ENCODE data around the gene TEKT5. TPM values are rescaled to one million over a fixed set of nuclear protein-coding genes. Genes with fewer than 3 reads are reported as not detected.
"Not testable (repeated sequence)": the region's sequence is repeated elsewhere in the genome, so short reads cannot be mapped to it uniquely, and the experiment has no call there.

Gene TEKT5
- total RNA-seq, 1 experiment from 2014 or later: not detected

DNA sequence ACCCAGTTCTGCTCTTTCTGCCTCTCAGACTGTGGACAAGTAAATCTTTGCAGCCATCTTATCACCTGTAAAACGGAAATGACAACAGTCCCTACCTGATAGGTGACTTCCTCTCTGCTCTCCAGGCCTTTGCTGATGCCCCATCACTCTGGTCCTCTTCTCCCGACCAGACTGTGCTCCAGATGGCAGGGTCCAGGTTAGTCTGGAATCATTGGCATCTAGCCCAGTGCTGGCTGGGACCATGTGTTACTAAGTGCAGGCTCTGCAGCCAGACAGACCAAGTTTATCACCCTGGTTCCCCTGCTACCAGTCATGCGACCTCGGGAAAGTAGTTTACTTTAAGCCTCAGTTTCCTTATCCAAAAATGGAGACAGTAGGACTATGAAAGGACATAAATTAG, 47.1 kb upstream of the TEKT5 start:
- POLR2A ChIA-PET (ENCODE audit: low non-redundant PET): no interaction called here
- TF ChIP-seq EZH2 (IDR thresholded peaks at IDR 0.05; ENCODE audit: borderline replicate concordance, low read depth, low read length, poor library complexity, severe bottlenecking): no peak
- TF ChIP-seq, protein P1, sequence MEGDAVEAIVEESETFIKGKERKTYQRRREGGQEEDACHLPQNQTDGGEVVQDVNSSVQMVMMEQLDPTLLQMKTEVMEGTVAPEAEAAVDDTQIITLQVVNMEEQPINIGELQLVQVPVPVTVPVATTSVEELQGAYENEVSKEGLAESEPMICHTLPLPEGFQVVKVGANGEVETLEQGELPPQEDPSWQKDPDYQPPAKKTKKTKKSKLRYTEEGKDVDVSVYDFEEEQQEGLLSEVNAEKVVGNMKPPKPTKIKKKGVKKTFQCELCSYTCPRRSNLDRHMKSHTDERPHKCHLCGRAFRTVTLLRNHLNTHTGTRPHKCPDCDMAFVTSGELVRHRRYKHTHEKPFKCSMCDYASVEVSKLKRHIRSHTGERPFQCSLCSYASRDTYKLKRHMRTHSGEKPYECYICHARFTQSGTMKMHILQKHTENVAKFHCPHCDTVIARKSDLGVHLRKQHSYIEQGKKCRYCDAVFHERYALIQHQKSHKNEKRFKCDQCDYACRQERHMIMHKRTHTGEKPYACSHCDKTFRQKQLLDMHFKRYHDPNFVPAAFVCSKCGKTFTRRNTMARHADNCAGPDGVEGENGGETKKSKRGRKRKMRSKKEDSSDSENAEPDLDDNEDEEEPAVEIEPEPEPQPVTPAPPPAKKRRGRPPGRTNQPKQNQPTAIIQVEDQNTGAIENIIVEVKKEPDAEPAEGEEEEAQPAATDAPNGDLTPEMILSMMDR (conservative IDR thresholded peaks at IDR 0.05; ENCODE audit: low read depth, low read length): no peak
- intact Hi-C loops (cut with micrococcal nuclease; ENCODE audit: unreplicated experiment): loop anchor here (5.0 kb wide), 1 partner anchor 175 kb away; no protein-coding TSS in a partner anchor
- no TSS peak for BruUV-seq (replicated peaks)
- no peaks in the 10 kb centered on the region for H3K9me3 ChIP-seq (ENCODE audit: low read depth, low read length, poor library complexity, severe bottlenecking)
- H3K4me3 ChIP-seq (ENCODE audit: low read depth, low read length, poor library complexity, severe bottlenecking): no peak overlapping the region
- peaks cover 5% of the 10 kb centered on the region for H3K4me1 ChIP-seq (ENCODE audit: insufficient read depth, low read length, poor library complexity, severe bottlenecking)
- DNase-seq (ENCODE audit: low spot score): no peak
- CTCF ChIA-PET: no interaction called here
- no peaks in the 10 kb centered on the region for H3K36me3 ChIP-seq (ENCODE audit: insufficient read depth, low read length, poor library complexity, severe bottlenecking)
- no peaks in the 10 kb centered on the region for H3K27me3 ChIP-seq (replicated peaks; ENCODE audit: insufficient read depth, low read depth, low read length, poor library complexity)
- H3K27ac ChIP-seq (ENCODE audit: low read depth, low read length, poor library complexity, severe bottlenecking): no peak overlapping the region

DNA sequence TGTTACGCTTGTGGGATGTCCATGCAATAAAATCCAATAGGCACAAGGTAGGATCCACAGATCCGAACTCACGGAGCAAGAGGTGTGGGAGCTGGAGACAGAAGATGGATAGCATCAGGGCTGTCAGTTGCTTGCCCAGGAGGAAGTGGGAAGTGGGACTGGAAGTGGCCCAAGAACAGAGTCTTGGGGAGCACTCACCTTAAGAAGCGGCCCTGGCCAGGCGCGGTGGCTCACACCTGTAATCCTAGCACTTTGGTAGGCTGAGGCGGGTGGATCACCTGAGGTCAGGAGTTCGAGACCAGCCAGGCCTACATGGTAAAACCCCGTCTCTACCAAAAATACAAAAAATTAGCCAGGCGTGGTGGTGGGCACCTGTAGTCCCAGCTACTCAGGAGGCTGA, 46.5 kb upstream of the TEKT5 start:
- H3K9me3 ChIP-seq (ENCODE audit: low read depth, low read length, poor library complexity, severe bottlenecking); H3K36me3 ChIP-seq (ENCODE audit: insufficient read depth, low read length, poor library complexity, severe bottlenecking); DNase-seq (ENCODE audit: low spot score); POLR2A ChIA-PET (ENCODE audit: low non-redundant PET); CTCF ChIA-PET; H3K4me3 ChIP-seq (ENCODE audit: low read depth, low read length, poor library complexity, severe bottlenecking); H3K4me1 ChIP-seq (ENCODE audit: insufficient read depth, low read length, poor library complexity, severe bottlenecking); BruUV-seq (replicated peaks); H3K27ac ChIP-seq (ENCODE audit: low read depth, low read length, poor library complexity, severe bottlenecking); H3K27me3 ChIP-seq (replicated peaks; ENCODE audit: insufficient read depth, low read depth, low read length, poor library complexity): not testable (repeated sequence)
- intact Hi-C loops (cut with micrococcal nuclease; ENCODE audit: unreplicated experiment): loop anchor here (5.0 kb wide), 1 partner anchor 176 kb away; no protein-coding TSS in a partner anchor

DNA sequence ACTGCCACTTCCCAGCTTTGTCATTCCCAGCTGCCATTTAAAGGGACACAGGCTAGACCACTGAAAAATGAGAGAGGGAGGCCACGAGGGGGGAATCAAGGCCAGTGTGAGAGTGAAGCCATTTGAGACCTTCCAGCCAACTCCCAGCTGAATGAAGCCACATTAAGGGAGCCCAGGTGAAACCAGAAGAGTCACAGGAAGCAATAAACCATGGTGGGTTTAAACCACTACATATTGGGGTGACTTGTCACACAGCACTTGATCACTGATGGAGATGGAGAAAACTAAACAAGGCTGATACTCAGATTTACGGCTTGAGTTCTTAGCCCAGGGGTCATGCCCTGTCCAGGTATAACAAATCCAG, 46.1 kb upstream of the TEKT5 start:
- no peak overlapping the region for H3K27ac ChIP-seq (ENCODE audit: low read depth, low read length, poor library complexity, severe bottlenecking)
- H3K27me3 ChIP-seq (replicated peaks; ENCODE audit: insufficient read depth, low read depth, low read length, poor library complexity): no peaks in the 10 kb centered on the region
- TF ChIP-seq EZH2 (IDR thresholded peaks at IDR 0.05; ENCODE audit: borderline replicate concordance, low read depth, low read length, poor library complexity, severe bottlenecking): no peak
- TF ChIP-seq, protein P1 (conservative IDR thresholded peaks at IDR 0.05; ENCODE audit: low read depth, low read length): no peak
- intact Hi-C loops (cut with micrococcal nuclease; ENCODE audit: unreplicated experiment): loop anchor here (5.0 kb wide), 1 partner anchor 176 kb away; no protein-coding TSS in a partner anchor
- ChIA-PET CTCF (no interaction called here), POLR2A (ENCODE audit: low non-redundant PET) (no interaction called here)
- BruUV-seq (replicated peaks): no TSS peak
- no peak for DNase-seq (ENCODE audit: low spot score)
- H3K4me3 ChIP-seq (ENCODE audit: low read depth, low read length, poor library complexity, severe bottlenecking): no peak overlapping the region
- H3K9me3 ChIP-seq (ENCODE audit: low read depth, low read length, poor library complexity, severe bottlenecking): no peaks in the 10 kb centered on the region
- H3K4me1 ChIP-seq (ENCODE audit: insufficient read depth, low read length, poor library complexity, severe bottlenecking): peaks cover 5% of the 10 kb centered on the region
- no peaks in the 10 kb centered on the region for H3K36me3 ChIP-seq (ENCODE audit: insufficient read depth, low read length, poor library complexity, severe bottlenecking)

All from A673 (cell line).